HFF-Myc (cell line): ENCODE results near the gene NEDD4L.
A peak's percentile ranks its signal among the peaks of the same experiment; 100 is the strongest.

Experiments used
- DNase-seq: peaks from one replicate; pipeline ENCODE4 v3.0.0-alpha.2; 2011; ENCODE audit warnings: low read depth; ENCODE audit errors: extremely low read depth
- H3K4me3 ChIP-seq: replicated peaks from 2 replicates; pipeline ENCODE4 v1.5.1; 2011; ENCODE audit warnings: low read depth, mild to moderate bottlenecking, control low read depth, low read length
- TF ChIP-seq, protein P1 (sequence below): IDR thresholded peaks from 2 replicates; pipeline ENCODE4 v1.5.1; 2012; ENCODE audit warnings: mild to moderate bottlenecking, low read depth, low read length, control low read depth; ENCODE audit errors: missing control alignments

NEDD4L gene

DNA sequence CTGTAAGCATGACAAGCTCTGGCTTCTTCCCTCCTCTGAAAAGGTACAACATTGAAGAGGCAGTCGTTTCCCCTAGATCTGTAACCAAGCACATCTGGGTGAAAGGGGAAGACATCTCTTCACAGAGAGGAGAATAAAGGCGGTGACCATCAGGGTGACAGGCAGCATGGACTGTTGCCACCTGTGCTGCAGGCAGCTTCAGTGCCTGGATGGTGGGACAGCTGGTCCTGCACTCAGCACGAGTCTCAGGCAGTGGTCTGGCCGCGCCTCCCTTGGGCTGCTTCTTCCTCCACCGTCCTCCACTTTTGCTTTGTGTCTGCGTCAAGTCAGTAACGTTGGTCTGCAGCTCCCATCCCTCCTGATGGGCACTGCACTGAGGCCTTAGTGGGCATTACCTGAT, 264.4 kb downstream of the NEDD4L start:
- no peak for DNase-seq
- TF ChIP-seq, protein P1, sequence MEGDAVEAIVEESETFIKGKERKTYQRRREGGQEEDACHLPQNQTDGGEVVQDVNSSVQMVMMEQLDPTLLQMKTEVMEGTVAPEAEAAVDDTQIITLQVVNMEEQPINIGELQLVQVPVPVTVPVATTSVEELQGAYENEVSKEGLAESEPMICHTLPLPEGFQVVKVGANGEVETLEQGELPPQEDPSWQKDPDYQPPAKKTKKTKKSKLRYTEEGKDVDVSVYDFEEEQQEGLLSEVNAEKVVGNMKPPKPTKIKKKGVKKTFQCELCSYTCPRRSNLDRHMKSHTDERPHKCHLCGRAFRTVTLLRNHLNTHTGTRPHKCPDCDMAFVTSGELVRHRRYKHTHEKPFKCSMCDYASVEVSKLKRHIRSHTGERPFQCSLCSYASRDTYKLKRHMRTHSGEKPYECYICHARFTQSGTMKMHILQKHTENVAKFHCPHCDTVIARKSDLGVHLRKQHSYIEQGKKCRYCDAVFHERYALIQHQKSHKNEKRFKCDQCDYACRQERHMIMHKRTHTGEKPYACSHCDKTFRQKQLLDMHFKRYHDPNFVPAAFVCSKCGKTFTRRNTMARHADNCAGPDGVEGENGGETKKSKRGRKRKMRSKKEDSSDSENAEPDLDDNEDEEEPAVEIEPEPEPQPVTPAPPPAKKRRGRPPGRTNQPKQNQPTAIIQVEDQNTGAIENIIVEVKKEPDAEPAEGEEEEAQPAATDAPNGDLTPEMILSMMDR = no peak
- H3K4me3 ChIP-seq = no peak overlapping the region

DNA sequence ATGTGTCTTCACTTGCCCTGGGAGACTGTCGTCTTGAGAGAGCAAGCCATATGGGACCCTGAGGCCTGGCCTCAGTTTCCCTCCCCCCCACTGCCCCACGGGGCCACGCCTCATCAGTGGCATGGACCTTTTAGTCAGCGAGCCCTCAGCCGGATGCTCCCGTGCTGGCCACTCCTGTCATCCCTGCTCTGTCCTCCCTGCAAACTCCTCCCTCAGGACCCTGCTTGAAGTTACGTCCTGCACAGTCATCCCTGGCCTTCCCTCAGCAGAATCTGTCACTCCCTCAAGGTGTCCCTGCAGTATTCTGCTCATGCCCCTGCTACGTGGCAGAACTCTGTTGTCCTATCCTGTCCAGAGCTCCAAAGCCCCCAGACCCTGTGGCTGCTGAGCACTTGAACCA, 265.1 kb downstream of the NEDD4L start:
- no peak overlapping the region for H3K4me3 ChIP-seq

DNA sequence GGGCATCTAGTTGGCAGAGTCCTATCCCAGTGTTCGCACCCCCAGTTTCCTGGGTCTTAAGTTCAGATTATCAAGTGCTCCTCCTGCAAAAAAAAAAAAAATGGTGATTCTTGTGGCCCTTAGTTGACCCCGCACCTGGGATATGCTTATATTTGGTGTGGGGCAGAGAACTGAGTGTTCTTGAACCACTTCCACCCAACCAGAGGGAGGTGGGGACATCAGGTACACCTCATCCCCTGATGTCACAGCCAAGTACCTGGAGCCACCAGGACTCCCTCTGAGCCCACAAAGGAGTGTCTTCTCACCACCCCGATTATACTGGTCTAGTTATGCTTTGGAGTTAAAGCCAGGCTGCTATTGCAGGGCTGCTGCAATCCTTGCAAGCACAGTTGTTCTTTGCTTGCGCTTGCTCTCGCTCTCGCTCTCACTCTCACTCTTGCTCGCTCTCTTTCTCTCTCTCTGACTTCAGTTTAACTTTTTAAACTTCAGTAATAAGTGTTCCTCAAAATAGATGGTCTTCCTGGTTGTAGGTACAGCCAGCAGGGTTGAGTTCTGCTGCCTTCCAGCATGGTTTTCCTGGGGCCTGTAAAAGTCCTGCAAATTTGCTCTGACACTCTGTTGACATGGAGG, 265.7 kb downstream of the NEDD4L start:
- TF ChIP-seq, protein P1 = no peak
- H3K4me3 ChIP-seq = no peak overlapping the region
- DNase-seq = no peak

More for the DNA sequence above, 265.1 kb downstream of the NEDD4L start:
- TF ChIP-seq, protein P1 = no peak
- DNase-seq = no peak

DNA sequence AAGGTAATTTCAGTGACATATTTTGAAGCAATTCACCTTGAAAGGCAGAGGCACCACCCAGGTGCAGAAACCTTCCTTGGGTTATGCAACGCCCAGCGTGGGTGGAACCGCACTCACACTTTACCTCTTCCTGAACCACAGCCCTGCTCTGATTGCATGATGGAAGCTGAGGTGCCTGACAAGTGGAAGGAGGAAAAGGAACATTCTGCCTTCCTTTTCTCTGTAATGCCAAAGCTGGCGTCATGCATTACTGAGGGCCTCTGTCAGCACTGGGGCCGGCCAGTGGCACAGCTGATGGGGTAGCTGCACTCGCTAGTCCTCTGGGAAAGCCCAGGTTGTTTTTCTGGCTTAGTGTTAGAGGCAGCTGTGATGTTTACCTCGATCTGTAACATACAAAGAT, 266.5 kb downstream of the NEDD4L start:
- DNase-seq = no peak
- TF ChIP-seq, protein P1 = no peak
- H3K4me3 ChIP-seq = no peak overlapping the region

DNA sequence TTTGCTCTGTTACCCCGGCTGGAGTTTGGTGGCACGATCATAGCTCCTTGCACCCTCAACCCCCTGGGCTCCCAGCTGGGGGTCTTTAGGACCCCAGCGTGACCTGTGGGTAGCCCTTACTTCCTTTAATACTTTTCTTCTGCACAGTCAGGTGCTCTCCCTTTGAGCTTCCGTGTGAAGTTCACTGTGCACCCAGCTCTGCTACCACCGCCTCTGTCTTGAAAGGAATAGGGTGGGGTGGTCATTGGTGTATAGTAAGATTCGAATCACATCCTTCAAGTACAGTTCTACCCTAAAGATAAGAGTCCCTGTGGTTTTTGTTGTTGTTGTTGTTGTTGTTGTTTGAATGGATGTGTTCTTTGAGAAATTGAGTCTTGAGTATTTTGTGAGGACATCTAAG, 267.4 kb downstream of the NEDD4L start:
- H3K4me3 ChIP-seq = no peak overlapping the region
- no peak for DNase-seq
- TF ChIP-seq, protein P1 = no peak

DNA sequence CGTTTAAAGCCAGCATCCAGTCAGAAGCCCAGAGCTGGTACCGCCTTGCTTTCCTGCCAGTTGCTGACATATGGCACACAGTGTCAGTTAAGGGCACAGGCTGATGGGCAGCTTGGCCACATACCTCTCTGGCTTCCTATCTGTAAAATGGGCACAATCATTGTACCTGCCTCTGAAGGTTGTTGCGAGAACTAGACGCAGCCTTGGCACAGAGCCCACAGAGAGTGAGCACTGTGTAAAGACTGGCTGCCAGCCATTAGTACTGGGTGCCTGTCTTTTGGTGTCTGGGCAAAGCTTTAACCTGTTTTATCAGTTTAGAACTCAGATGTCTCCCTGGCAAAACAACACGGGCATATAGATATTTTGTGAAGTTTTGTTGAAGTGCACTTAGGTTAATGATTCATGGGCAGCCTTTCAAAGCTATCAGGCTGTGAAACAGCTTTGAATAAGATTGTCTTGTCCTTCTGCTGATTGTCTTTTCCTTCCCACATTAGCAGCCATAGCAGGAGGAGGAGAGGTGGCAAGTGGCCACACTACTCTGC, 269.5 kb downstream of the NEDD4L start:
- no peak overlapping the region for H3K4me3 ChIP-seq
- no peak for DNase-seq
- TF ChIP-seq, protein P1 = no peak

DNA sequence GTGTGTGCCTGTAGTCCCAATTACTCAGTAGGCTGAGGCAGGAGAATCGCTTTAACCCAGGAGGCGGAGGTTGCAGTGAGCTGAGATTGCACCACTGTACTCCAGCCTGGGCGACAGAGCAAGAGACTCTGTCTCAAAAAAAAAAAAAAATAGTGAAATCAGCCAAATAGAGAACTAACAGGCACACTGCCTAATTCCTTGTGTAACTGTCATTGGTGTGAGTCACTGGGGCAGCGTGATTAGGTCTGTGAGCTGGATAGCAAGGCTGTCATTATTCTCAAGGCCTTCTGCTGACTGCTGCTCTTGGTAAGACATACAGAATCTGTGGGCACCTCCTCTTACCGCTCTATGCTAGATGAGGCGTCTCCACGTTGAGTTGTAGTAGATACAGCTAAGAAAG, 270.3 kb downstream of the NEDD4L start:
- peak; percentile 43 for DNase-seq
- TF ChIP-seq, protein P1 = no peak
- H3K4me3 ChIP-seq = no peak overlapping the region
